Measurements from ENCODE around the gene GHSR. TPM values are rescaled to one million over a fixed set of nuclear protein-coding genes. Genes with fewer than 3 reads are reported as not detected.

The GHSR gene
- total and polyA plus RNA-seq, 2 of the 8 experiments (the other 6 are each of a cell fraction or from before 2014, with no cell fraction given), result not detected

DNA sequence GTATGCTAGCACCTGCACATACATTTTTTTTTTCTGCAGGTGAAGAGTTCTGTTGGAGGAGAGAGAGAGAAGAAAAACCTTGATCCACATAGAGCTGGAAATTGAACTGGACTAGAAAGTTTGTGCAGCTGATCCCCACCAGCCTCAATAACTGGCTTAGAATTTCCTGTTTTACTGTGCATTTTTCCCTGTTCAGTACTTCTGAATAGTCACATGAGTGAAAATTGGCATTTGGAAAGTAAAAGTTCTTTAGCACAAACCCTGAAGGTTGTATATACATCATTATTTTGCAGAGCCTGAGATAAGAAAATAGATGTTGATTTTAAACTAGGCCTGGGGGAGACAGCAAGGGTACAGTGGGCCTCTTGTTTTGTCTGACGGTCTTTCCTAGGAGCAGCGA, 42.3 kb downstream of the GHSR start (continued):
- TF ChIP-seq KDM5A (IDR thresholded peaks at IDR 0.05; ENCODE audit: low read length), result no peak
- no peak for TF ChIP-seq SRF (IDR thresholded peaks at IDR 0.05; ENCODE audit: low read depth, low read length)
- no peak for TF ChIP-seq SIX5 (IDR thresholded peaks at IDR 0.05; ENCODE audit: low read depth, low read length)

All from H1 (cell line).